ENCODE measurements around the gene DEFB128. TPM values are rescaled to one million over a fixed set of nuclear protein-coding genes. Genes with fewer than 3 reads are reported as not detected.
"Not testable (repeated sequence)": the region's sequence is repeated elsewhere in the genome, so short reads cannot be mapped to it uniquely, and the experiment has no call there.

DEFB128 gene
- total and polyA plus RNA-seq, 2 experiments from 2014 or later = not detected

GRCh38 chr20:227439-228105, 38.1 kb upstream of the DEFB128 start (continued):
- TF ChIP-seq POLR2AphosphoS5 (IDR thresholded peaks at IDR 0.05; ENCODE audit: low read depth) (no peak), CTCF (conservative IDR thresholded peaks at IDR 0.05; ENCODE audit: low read depth in 2 of 2) (no peak), REST (IDR thresholded peaks at IDR 0.05; ENCODE audit: unreplicated experiment) (no peak), NANOG (IDR thresholded peaks at IDR 0.05; ENCODE audit: borderline replicate concordance) (no peak), CREB1 (CRISPR knock-in tag; IDR thresholded peaks at IDR 0.05; ENCODE audit: low read depth) (no peak), ZNF331 (CRISPR knock-in tag; IDR thresholded peaks at IDR 0.05; ENCODE audit: low read depth) (no peak), ZNF114 (CRISPR knock-in tag; IDR thresholded peaks at IDR 0.05) (no peak), EZH2 (IDR thresholded peaks at IDR 0.05; ENCODE audit: low read depth, unreplicated experiment) (no peak)

- H3K9me2 ChIP-seq (ENCODE audit: insufficient read depth) = no peaks in the 10 kb centered on the region
- peaks cover 40% of the 10 kb centered on the region for H3K27me3 ChIP-seq (ENCODE audit: insufficient read depth)
- no peaks in the 10 kb centered on the region for H3K36me3 ChIP-seq (ENCODE audit: insufficient read depth)
- DNase-seq (ENCODE audit: low spot score) (no peak), ATAC-seq (no peak)
- Mint-ChIP-seq H3K27me3 (ENCODE audit: insufficient read depth, low read depth, poor library complexity) (peaks cover 3% of the 10 kb centered on the region), H3K4me1 (no peaks in the 10 kb centered on the region), H3K27ac (no peak within 1 kb of the TSS), H3K36me3 (ENCODE audit: low read depth) (no peaks in the 10 kb centered on the region), H3K9me3 (no peaks in the 10 kb centered on the region), H3K4me3 (no peak within 1 kb of the TSS)
- no peaks in the 10 kb centered on the region for H3K79me2 ChIP-seq (replicated peaks; ENCODE audit: insufficient read depth)
- no peaks in the 10 kb centered on the region for H3F3A ChIP-seq (replicated peaks; ENCODE audit: low read depth)
- no peak within 1 kb of the TSS for H2AFZ ChIP-seq
- no peak within 1 kb of the TSS for H3K27ac ChIP-seq (ENCODE audit: low read depth)
- no peak within 1 kb of the TSS for H3K4me3 ChIP-seq
- H3K4me2 ChIP-seq = no peak within 1 kb of the TSS
- no peak for TF ChIP-seq EZH2phosphoT487 (IDR thresholded peaks at IDR 0.05; ENCODE audit: unreplicated experiment)
- no peak for TF ChIP-seq EZH2 (IDR thresholded peaks at IDR 0.05; ENCODE audit: low read depth, unreplicated experiment)
- TF ChIP-seq ZNF114 (CRISPR knock-in tag; IDR thresholded peaks at IDR 0.05) = no peak
- no peak for TF ChIP-seq STAT1 (IDR thresholded peaks at IDR 0.05; ENCODE audit: unreplicated experiment)
- H4K20me1 ChIP-seq (replicated peaks; ENCODE audit: insufficient read depth) = no peaks in the 10 kb centered on the region
- H3K4me1 ChIP-seq (ENCODE audit: insufficient read depth) = 0 out of 2 replicates have a peak, but pooled peaks cover 5% of the 10 kb centered on the region
Measured at GRCh38 chr20:226958-227357, 37.4 kb upstream of the DEFB128 start, which contains the start of gene DEFB129. Gene DEFB129 (plus strand): TSS chr20:227258. CDS start chr20:227289, 31 bp downstream.

- DNase-seq (ENCODE audit: low spot score); ATAC-seq; H3K4me1 ChIP-seq (ENCODE audit: insufficient read depth); H4K20me1 ChIP-seq (replicated peaks; ENCODE audit: insufficient read depth); H3K4me2 ChIP-seq; H3K79me2 ChIP-seq (replicated peaks; ENCODE audit: insufficient read depth); H3K27ac ChIP-seq (ENCODE audit: low read depth); H3K36me3 Mint-ChIP-seq (ENCODE audit: low read depth); H3K9me3 Mint-ChIP-seq; H3K27ac Mint-ChIP-seq; H3K4me3 Mint-ChIP-seq; H3F3A ChIP-seq (replicated peaks; ENCODE audit: low read depth); H3K4me3 ChIP-seq; H2AFZ ChIP-seq; H3K4me1 Mint-ChIP-seq; H3K36me3 ChIP-seq (ENCODE audit: insufficient read depth); H3K27me3 Mint-ChIP-seq (ENCODE audit: insufficient read depth, low read depth, poor library complexity); H3K9me2 ChIP-seq (ENCODE audit: insufficient read depth): not testable (repeated sequence)
- H3K27me3 ChIP-seq (ENCODE audit: insufficient read depth) = peaks cover 45% of the 10 kb centered on the region
Measured at GRCh38 chr20:225879-226278, 36.4 kb upstream of the DEFB128 start.

Data from GM23338 (cell line).